Skeletal muscle cell (primary cell): ENCODE data around the gene PLA2G4C.
"Not testable (repeated sequence)": the region's sequence is repeated elsewhere in the genome, so short reads cannot be mapped to it uniquely, and the experiment has no call there.

ENCODE experiments used
- DNase-seq: peaks from one replicate; pipeline ENCODE4 v3.0.0-alpha.2; 2010; ENCODE audit warnings: low read depth
- H3K4me3 ChIP-seq: 2 replicates; pipeline ENCODE4 v1.5.1; 2011; ENCODE audit warnings: low read depth, mild to moderate bottlenecking, control low read depth, low read length, moderate library complexity

The PLA2G4C gene

GRCh38 chr19:48113190-48113917 lies 2.7 kb upstream of the PLA2G4C start:
- no peak for DNase-seq
- no peak overlapping the region for H3K4me3 ChIP-seq

DNA sequence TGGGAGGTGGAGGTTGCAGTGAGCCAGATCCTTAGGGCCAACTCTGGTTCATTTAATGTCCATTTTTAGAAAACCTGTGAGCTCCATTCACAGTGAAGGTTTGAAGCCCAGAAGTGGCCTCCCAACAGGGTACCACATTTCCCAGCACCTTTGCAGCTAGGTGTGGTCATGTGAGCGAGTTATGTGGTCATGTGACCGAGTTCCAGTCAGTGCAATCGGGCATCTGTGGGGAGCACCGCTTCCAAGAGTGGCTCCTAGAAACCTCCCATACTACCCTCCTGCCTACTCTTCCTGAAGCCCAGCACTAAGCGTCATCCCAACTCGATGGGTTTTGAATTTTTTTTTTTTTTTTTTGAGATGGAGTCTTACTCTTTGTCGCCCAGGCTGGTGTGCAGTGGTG lies 663 bp upstream of the PLA2G4C start:
- H3K4me3 ChIP-seq = no peak overlapping the region
- no peak for DNase-seq

DNA sequence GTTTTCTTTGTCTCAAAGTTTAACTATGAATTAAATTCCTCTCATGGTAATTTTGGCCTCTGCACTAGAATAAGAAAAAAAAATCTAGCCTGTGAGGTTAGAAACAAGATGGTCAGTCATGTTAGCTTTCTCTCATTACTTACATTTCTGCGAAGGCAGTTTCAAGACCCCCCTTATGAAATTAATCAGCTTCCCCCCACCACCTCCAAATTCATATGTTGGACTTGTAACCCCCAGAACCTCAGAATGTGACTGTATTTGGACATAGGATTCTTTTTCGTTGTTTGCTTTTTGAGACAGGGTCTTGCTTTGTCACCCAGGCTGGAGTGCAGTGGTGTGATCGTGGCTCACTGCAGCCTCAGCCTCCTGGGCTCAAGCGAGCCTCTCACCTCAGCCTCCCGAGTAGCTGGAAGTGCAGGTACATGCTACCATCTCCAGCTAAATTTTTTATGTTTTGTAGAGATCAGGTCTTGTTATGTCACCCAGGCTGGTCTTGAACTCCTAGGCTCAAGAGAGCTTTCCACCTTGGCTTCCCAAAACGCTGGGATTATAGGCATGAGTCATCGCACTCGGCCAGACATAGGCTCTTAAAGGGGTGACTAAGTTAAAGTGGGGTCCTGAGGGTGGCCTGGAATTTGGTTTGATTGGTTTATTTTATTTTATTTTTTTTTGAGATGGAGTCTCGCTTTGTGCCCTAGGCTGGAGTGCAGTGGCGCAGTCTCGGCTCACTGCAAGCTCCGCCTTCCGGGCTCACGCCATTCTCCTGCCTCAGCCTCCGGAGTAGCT lies 1.4 kb downstream of the PLA2G4C start:
- no peak for DNase-seq
- H3K4me3 ChIP-seq = no peak overlapping the region

GRCh38 chr19:48103922-48104321 lies 6.7 kb downstream of the PLA2G4C start:
- DNase-seq = no peak
- H3K4me3 ChIP-seq = no peak overlapping the region

- no peak overlapping the region for H3K4me3 ChIP-seq
- no peak for DNase-seq
Observed at GRCh38 chr19:48102870-48103751, 7.5 kb downstream of the PLA2G4C start.

DNA sequence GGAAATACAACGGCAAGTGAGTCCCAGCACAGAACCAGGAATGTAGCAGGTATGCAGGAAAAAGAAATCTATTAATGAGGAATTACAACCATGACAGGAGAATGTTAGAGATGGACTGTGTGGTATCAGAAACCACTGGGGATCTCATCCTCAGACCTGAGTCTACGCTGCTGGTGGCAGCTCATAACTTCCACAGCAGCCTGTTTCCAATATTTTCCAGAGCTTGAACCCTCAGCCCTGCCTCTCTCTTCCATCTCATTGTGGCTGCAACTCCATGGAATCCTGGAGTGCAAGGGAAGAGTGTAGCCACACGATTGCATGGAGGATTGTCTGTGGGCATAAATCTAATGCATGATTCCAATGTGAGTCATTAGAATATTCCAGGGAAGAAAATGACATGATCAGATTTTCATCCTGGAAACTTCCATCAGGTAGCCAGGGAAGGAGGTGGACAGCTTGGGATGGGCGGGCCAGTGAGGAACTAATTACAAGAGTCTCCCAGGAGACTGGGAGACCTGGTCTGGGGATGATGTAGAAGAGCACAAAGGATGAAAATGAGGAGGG lies 14.9 kb downstream of the PLA2G4C start:
- DNase-seq = no peak

DNA sequence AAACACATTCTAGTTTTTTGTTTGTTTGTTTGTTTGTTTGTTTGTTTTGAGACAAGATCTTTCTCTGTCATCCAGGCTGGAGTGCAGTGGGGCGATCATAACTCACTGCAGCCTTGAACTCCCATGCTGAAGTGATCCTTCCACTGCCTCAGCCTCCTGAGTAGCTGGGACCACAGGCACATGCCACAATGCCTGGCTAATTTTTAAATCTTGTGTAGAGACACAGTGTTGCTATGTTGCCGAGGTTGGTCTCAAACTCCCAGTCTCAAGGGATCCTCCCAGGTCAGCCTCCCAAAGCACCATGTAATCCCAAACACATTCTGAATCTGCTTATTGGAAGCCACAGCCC lies 15.8 kb downstream of the PLA2G4C start:
- DNase-seq = no peak

More for the DNA sequence above, 14.9 kb downstream of the PLA2G4C start:
- H3K4me3 ChIP-seq = no peak overlapping the region

GRCh38 chr19:48094129-48094854 lies 16.3 kb downstream of the PLA2G4C start:
- H3K4me3 ChIP-seq = no peak overlapping the region
- no peak for DNase-seq

More for the DNA sequence above, 15.8 kb downstream of the PLA2G4C start:
- H3K4me3 ChIP-seq = no peak overlapping the region

- DNase-seq = peak; percentile 63
- not testable (repeated sequence) for H3K4me3 ChIP-seq
Observed at GRCh38 chr19:48091111-48091718, 19.4 kb downstream of the PLA2G4C start.

DNA sequence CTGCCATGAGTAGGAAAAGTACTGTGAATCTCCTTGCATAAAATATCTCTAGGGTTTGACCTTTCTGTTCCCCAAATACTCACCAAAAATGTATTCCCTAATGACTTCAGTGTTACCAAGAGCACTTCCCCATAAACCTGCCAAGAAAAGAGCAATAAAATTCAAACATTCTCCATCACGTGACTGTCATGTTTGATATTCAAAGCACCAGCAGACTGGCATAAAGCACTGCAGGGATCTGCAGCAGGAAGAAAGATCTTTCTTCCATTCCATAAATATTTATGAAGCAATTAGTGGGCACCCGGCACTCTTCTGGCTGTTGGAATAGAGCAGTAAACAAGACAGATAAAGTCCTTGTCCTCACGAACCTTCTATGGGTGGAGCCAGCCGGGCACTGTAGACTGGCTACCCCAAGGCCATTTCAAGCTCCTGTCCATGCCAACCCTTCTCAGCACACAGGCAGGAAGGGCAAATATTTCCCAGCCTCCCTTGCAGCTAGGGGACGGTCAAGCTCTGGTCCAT lies 20.3 kb downstream of the PLA2G4C start:
- DNase-seq = no peak
- H3K4me3 ChIP-seq = no peak overlapping the region

GRCh38 chr19:48088991-48089390 lies 21.6 kb downstream of the PLA2G4C start:
- not testable (repeated sequence) for H3K4me3 ChIP-seq, DNase-seq

DNA sequence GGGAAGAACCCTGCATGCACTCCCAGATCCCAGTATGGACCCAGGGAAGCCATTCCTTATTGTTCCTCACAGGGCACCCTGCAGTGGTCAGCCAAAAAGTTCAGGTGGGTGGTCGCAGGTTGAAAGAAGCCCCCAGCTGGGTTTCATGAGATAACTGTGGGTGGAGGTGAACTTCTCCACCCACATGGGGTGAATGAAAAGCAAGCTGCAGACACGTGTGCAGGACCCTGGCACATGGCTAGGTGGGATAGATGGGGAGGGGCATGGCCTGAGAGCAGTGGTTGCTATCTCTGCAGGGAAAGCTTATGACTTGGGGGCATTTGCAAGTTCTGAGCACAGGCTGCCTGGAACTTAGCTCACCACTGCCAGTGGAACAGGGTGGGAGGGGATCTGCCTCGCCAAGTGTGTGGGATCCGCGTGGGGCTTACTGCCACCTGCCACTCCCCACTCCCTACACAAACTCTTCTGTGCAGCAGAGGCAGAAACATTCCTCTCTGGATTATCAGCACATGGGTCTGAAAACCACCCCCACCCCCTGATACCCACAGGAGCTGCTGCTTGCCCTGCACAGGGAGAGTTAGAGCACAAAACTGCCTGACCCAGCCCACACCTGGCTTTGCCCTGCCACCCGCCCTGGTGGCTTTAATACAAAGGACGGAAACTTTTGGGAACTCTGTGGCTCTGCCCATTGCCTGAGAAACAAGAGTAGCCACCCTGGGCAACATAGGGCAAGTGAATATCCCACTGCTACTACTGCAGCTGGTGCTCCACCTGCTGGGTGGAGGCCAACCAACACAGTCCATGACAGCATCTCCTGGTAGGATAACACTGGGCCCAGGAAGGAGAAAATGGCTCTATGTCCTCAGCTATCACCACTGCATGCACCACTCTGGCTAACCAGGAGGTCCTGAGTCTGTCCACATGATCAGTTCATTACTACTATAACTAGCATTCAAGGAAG lies 24.4 kb downstream of the PLA2G4C start:
- H3K4me3 ChIP-seq = no peak overlapping the region
- DNase-seq = no peak

DNA sequence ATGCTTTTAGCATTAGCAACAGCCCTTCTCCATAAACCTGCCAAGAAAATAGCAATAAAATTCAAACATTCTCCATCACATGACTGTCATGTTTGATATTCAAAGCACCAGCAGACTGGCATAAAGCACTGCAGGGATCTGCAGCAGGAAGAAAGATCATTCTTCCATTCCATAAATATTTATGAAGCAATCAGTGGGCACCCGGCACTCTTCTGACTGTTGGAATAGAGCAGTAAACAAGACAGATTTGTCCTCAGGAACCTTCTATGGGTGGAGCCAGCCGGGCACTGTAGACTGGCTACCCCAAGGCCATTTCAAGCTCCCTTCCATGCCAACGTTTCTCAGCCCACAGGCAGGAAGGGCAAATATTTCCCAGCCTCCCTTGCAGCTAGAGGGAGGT lies 25.5 kb downstream of the PLA2G4C start:
- no peak for DNase-seq
- H3K4me3 ChIP-seq = no peak overlapping the region

DNA sequence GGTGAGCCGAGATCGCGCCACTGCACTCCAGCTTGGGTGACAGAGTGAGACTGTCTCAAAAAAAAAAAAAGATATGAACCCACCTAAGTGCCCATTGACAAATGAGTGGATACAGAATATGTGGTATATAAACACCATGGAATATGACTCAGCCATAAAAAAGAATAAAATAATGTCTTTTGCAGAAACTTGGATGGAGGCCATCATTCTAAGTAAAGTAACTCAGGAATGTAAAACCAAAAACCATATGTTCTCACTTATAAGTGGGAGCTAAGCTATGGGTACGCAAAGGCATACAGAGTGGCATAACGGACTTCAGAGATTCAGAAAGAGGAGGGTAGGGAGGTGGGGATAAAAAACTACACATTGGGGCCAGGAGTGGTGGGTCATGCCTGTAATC lies 29.5 kb downstream of the PLA2G4C start:
- no peak overlapping the region for H3K4me3 ChIP-seq
- DNase-seq = no peak

DNA sequence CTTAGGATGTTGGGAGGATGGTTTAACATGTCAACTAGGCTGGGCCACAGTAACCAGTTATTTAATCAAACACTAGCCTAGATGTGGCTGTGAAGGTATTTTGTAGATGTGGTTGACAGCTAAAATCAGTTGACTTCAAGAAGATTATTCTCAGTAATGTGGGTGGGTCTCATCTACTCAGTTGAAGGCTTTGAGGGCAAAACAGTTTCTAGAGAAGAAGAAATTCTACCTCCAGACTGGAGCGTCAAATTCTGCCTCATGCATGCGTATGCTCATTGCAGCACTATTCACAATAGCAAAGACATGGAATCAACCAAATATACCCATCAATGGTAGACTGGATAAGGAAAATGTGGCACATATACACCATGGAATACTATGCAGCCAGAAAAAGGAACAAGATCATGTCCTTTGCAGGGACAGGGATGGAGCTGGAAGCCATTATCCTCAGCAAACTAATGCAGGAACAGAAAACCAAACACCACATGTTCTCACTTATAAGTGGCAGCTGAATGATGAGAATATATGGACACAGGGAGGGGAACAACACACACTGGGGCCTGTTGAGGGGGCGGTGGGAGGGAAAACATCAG lies 40.3 kb downstream of the PLA2G4C start:
- not testable (repeated sequence) for H3K4me3 ChIP-seq, DNase-seq

DNA sequence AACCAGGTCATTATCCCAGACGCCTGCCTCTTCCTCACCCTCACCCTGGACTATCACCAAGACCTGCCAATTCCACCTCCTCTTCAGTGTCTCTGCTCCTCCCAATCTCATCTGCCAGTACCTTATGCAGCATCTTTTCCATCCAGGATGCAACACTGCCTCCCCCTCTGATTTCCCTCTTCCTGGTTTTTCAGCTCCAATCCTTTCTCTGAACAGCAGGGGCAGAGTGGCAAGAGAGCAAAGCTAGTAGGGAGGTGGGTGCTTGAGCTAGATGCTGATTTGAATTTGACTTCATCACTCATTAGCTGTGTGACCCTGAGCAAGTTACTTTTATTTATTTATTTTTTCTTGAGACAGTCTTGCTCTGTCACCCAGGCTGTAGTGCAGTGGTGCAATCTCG lies 41.2 kb downstream of the PLA2G4C start:
- no peak overlapping the region for H3K4me3 ChIP-seq
- no peak for DNase-seq

DNA sequence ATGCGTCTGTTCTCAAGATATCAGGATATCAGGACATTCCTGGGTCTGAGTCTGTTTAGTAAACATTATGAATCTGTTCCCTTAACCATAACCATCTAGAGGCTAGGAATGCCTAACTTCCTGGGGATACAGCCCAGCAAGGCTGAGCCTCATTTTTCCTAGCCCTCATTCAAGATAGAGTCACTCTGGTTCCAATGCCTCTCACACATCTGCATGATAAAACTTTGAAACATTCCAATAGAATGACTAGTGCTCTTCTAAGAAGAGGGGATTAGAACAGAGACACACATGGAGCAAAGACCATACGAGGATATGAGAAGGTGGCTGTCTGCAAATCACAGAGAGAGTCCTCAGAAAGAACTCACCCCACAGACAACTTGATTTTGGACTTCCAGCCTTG lies 46.1 kb downstream of the PLA2G4C start:
- DNase-seq = no peak

More for the DNA sequence above, 46.1 kb downstream of the PLA2G4C start:
- no peak overlapping the region for H3K4me3 ChIP-seq
